Neuron (in vitro differentiated cells): ENCODE measurements around the gene RHOT1.
"Not testable (repeated sequence)": the region's sequence is repeated elsewhere in the genome, so short reads cannot be mapped to it uniquely, and the experiment has no call there.

Source experiments
- H2AFZ ChIP-seq: one replicate; pipeline ENCODE4 v1.6.1; 2013; ENCODE audit warnings: low read depth, mild to moderate bottlenecking, inconsistent platforms, low read length, moderate library complexity
- H3K27me3 ChIP-seq: one replicate; pipeline ENCODE4 v1.6.1; 2013; ENCODE audit warnings: low read length; ENCODE audit not compliant: insufficient read depth
- H3K36me3 ChIP-seq: one replicate; pipeline ENCODE4 v1.6.1; 2013; ENCODE audit warnings: low read length; ENCODE audit not compliant: insufficient read depth
- H3K4me1 ChIP-seq: one replicate; pipeline ENCODE4 v1.6.1; 2013; ENCODE audit warnings: low read length; ENCODE audit not compliant: insufficient read depth
- H3K4me3 ChIP-seq: 2 replicates; pipeline ENCODE4 v1.5.1; 2013; ENCODE audit warnings: mild to moderate bottlenecking, low read length, moderate library complexity
- H3K9me3 ChIP-seq: one replicate; pipeline ENCODE4 v1.6.1; 2013; ENCODE audit warnings: low read length

Gene RHOT1

GRCh38 chr17:32263515-32263914 is 121.2 kb downstream of the RHOT1 start:
- not testable (repeated sequence) for H3K4me3 ChIP-seq, H3K27me3 ChIP-seq, H3K36me3 ChIP-seq, H2AFZ ChIP-seq, H3K9me3 ChIP-seq
- H3K4me1 ChIP-seq = peaks cover 60% of the 10 kb centered on the region

DNA sequence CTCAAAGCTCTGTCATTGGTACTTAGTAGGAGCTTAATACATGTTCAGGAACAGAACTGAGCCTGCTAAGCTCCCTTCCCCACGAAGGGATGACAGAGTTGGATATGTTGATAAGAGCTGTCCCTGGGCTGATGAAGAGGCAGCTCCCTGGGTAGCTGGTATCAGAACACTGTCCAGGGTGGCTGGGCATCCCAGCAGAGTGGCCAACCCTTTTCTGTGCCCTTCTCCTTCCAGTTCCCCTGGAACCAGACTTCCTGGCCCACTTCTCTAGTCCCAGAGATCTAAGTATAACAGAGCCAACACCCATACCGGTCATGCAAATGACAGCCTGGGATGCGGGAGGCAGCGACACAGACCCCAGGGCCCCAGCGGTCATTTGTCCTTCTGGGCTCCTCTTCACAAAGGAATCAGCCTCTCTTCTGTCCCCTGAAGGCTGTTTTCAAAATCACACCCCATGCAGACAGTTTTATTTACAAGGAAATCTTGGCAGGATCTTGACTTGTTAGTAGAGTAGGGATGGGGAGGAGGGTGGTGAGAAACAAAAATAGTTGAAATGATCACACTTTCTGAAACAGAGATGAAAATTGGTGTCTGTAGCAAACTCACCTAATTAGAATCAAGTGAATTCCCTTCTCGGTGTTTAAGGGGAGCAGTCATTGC is 122.0 kb downstream of the RHOT1 start:
- Histone ChIP-seq H3K36me3 (no peaks in the 10 kb centered on the region), H3K4me1 (peaks cover 54% of the 10 kb centered on the region), H3K4me3 (peak overlapping the region; percentile 74), H3K27me3 (no peaks in the 10 kb centered on the region), H3K9me3 (no peaks in the 10 kb centered on the region), H2AFZ (peak overlapping the region; percentile 74)

DNA sequence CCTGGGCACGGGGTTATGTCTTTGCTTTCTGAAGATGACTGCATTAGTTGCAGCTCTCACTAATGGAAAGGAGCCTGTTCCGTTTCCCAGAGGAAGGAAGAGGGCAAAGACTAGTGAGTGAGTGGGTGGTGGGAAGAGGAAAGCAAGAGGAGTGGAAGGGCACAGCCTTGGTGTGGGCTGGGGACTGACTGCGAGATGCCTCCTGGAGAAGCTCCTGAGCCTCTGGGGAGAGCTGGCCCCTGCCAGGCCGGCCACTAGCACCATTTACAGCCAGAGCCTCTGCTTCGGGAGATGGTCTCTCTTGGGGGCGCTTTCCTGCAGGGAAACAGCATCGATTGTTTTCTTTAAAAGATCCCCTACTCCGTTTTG is 122.5 kb downstream of the RHOT1 start:
- no peaks in the 10 kb centered on the region for H3K9me3 ChIP-seq
- no peaks in the 10 kb centered on the region for H3K27me3 ChIP-seq
- peaks cover 3% of the 10 kb centered on the region for H3K36me3 ChIP-seq
- peaks cover 49% of the 10 kb centered on the region for H3K4me1 ChIP-seq
- H3K4me3 ChIP-seq = peak overlapping the region; percentile 74
- peak overlapping the region; percentile 74 for H2AFZ ChIP-seq

DNA sequence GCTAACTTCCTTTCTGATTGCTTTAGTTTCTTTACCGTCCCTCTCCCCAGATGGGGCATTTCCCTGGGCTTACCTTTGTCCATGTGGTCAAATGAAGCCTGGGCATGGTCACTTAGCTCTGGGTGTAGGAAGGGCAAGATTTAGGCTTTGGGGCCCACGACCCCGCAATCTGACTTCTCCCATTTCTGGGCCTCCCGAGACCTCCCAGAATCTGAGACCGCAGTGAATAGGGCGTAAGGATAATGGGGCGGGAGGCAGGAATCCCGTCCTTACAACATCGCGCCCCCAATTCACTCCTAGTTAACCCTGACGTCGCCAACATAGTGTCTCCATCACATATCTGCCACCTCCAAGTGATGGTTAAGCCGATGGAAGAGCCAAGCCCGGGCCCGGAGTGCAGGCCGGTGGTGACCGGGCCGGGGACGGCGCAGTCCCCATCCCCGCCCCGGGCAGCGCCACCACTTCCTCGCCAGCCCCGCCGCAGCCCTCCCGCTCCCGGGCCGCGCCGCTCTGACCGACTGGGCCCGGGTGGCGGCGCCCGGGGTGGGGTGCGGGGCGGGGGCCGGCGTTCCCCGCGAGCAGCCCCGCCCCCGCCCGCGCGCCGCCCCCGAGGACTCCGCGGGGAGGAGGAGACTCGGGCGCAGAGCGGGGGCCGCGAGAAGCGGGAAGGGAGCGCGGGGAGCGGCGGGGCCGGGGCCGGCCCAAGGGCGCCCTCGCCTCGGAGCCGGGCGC is 123.1 kb downstream of the RHOT1 start, which contains the start of gene RHBDL3:
RHBDL3 (plus strand) TSS at position 641 of the 732 bp plus-strand sequence. CDS start 358 bp downstream, outside the sequence.
- Histone ChIP-seq H3K27me3 (no peaks in the 10 kb centered on the region), H3K9me3 (no peaks in the 10 kb centered on the region), H3K36me3 (peaks cover 3% of the 10 kb centered on the region), H2AFZ (peak within 1 kb of the TSS; percentile 74), H3K4me3 (peak within 1 kb of the TSS; percentile 74), H3K4me1 (peaks cover 44% of the 10 kb centered on the region)

- Histone ChIP-seq H3K27me3 (no peaks in the 10 kb centered on the region), H3K36me3 (peaks cover 3% of the 10 kb centered on the region), H3K9me3 (no peaks in the 10 kb centered on the region), H2AFZ (peak overlapping the region; percentile 73), H3K4me1 (peaks cover 43% of the 10 kb centered on the region), H3K4me3 (peak overlapping the region; percentile 74)
Measured at GRCh38 chr17:32266051-32266388, 123.7 kb downstream of the RHOT1 start.

GRCh38 chr17:32266389-32267301 is 124.3 kb downstream of the RHOT1 start:
- Histone ChIP-seq H3K27me3 (no peaks in the 10 kb centered on the region), H3K4me1 (peaks cover 42% of the 10 kb centered on the region), H3K9me3 (no peaks in the 10 kb centered on the region), H3K4me3 (peak overlapping the region; percentile 74), H3K36me3 (peaks cover 3% of the 10 kb centered on the region), H2AFZ (peak overlapping the region; percentile 73)

GRCh38 chr17:32267690-32268205 is 125.4 kb downstream of the RHOT1 start:
- Histone ChIP-seq H2AFZ (no peak overlapping the region), H3K9me3 (no peaks in the 10 kb centered on the region), H3K27me3 (no peaks in the 10 kb centered on the region), H3K36me3 (peaks cover 3% of the 10 kb centered on the region), H3K4me3 (peak overlapping the region; percentile 74), H3K4me1 (peaks cover 44% of the 10 kb centered on the region)

DNA sequence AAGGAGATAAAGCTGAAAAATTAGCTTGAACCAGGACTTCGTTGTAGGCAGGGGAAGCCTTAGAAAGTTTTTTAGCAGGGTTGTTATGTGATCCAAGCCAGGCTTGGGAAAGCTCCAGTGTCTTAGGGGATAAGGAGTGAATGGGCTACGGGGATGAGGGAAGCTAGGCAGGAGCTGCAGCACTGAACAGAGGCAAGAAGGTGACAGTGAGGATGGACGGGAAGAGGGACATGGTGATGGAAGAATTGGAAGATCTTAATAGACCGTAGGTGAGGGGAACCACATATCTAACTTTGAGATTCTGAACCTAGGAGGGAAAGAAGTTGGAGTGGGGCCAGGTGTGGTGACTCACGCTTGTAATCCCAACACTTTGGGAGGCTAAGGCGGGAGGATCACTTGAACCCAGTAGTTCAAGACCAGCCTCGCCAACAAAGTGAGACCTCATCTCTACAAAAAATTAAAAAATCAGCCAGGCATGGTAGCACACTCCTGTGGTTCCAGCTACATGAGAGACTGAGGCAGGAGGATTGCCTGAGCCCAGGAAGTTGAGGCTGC is 126.5 kb downstream of the RHOT1 start:
- H3K4me1 ChIP-seq = peaks cover 46% of the 10 kb centered on the region
- no peaks in the 10 kb centered on the region for H3K27me3 ChIP-seq
- peaks cover 3% of the 10 kb centered on the region for H3K36me3 ChIP-seq
- H3K4me3 ChIP-seq = no peak overlapping the region
- H3K9me3 ChIP-seq = no peaks in the 10 kb centered on the region
- no peak overlapping the region for H2AFZ ChIP-seq

GRCh38 chr17:32269377-32269776 is 127.1 kb downstream of the RHOT1 start:
- Histone ChIP-seq H3K4me1 (peaks cover 43% of the 10 kb centered on the region), H3K9me3 (no peaks in the 10 kb centered on the region), H3K36me3 (peaks cover 3% of the 10 kb centered on the region), H3K27me3 (no peaks in the 10 kb centered on the region), H2AFZ (no peak overlapping the region), H3K4me3 (no peak overlapping the region)

- H3K4me3 ChIP-seq = no peak overlapping the region
- H2AFZ ChIP-seq = no peak overlapping the region
- H3K4me1 ChIP-seq = peaks cover 55% of the 10 kb centered on the region
- H3K27me3 ChIP-seq = no peaks in the 10 kb centered on the region
- H3K9me3 ChIP-seq = no peaks in the 10 kb centered on the region
- H3K36me3 ChIP-seq = peaks cover 3% of the 10 kb centered on the region
Measured at GRCh38 chr17:32271844-32272243, 129.5 kb downstream of the RHOT1 start.

- peaks cover 3% of the 10 kb centered on the region for H3K36me3 ChIP-seq
- no peaks in the 10 kb centered on the region for H3K9me3 ChIP-seq
- H3K4me3 ChIP-seq = no peak overlapping the region
- H2AFZ ChIP-seq = no peak overlapping the region
- no peaks in the 10 kb centered on the region for H3K27me3 ChIP-seq
- H3K4me1 ChIP-seq = peaks cover 46% of the 10 kb centered on the region
Measured at GRCh38 chr17:32274101-32274500, 131.8 kb downstream of the RHOT1 start.

DNA sequence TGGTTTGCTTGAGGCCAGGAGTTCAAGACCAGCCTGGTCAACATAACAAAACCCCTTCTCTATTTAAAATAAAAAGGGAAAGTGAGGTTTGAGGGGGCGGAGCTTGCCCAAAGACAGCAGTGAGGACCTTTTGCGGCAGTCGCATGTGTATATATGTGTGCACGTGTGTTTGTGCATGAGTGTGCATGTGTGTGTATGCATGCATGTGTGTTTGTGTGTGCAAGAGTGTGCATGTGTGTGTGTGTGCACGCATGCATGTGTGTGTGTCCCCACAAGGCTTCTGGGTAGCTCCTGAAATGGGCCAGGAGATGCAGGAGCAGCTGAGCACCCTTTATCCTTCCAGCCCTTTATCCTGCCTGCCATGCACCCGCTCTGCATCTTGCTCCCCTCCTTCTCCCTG is 132.3 kb downstream of the RHOT1 start:
- Histone ChIP-seq H3K36me3 (peaks cover 2% of the 10 kb centered on the region), H3K27me3 (no peaks in the 10 kb centered on the region), H2AFZ (no peak overlapping the region), H3K9me3 (no peaks in the 10 kb centered on the region), H3K4me3 (no peak overlapping the region), H3K4me1 (peaks cover 52% of the 10 kb centered on the region)
